ENCODE data around the gene PPFIA1. TPM values are rescaled to one million over a fixed set of nuclear protein-coding genes. Genes with fewer than 3 reads are reported as not detected.

Gene PPFIA1
- total and polyA plus RNA-seq, 2 of the 8 experiments (the other 6 are each of a cell fraction or from before 2014, with no cell fraction given), result 44.3 to 73.5 TPM

- TF ChIP-seq, protein P1, sequence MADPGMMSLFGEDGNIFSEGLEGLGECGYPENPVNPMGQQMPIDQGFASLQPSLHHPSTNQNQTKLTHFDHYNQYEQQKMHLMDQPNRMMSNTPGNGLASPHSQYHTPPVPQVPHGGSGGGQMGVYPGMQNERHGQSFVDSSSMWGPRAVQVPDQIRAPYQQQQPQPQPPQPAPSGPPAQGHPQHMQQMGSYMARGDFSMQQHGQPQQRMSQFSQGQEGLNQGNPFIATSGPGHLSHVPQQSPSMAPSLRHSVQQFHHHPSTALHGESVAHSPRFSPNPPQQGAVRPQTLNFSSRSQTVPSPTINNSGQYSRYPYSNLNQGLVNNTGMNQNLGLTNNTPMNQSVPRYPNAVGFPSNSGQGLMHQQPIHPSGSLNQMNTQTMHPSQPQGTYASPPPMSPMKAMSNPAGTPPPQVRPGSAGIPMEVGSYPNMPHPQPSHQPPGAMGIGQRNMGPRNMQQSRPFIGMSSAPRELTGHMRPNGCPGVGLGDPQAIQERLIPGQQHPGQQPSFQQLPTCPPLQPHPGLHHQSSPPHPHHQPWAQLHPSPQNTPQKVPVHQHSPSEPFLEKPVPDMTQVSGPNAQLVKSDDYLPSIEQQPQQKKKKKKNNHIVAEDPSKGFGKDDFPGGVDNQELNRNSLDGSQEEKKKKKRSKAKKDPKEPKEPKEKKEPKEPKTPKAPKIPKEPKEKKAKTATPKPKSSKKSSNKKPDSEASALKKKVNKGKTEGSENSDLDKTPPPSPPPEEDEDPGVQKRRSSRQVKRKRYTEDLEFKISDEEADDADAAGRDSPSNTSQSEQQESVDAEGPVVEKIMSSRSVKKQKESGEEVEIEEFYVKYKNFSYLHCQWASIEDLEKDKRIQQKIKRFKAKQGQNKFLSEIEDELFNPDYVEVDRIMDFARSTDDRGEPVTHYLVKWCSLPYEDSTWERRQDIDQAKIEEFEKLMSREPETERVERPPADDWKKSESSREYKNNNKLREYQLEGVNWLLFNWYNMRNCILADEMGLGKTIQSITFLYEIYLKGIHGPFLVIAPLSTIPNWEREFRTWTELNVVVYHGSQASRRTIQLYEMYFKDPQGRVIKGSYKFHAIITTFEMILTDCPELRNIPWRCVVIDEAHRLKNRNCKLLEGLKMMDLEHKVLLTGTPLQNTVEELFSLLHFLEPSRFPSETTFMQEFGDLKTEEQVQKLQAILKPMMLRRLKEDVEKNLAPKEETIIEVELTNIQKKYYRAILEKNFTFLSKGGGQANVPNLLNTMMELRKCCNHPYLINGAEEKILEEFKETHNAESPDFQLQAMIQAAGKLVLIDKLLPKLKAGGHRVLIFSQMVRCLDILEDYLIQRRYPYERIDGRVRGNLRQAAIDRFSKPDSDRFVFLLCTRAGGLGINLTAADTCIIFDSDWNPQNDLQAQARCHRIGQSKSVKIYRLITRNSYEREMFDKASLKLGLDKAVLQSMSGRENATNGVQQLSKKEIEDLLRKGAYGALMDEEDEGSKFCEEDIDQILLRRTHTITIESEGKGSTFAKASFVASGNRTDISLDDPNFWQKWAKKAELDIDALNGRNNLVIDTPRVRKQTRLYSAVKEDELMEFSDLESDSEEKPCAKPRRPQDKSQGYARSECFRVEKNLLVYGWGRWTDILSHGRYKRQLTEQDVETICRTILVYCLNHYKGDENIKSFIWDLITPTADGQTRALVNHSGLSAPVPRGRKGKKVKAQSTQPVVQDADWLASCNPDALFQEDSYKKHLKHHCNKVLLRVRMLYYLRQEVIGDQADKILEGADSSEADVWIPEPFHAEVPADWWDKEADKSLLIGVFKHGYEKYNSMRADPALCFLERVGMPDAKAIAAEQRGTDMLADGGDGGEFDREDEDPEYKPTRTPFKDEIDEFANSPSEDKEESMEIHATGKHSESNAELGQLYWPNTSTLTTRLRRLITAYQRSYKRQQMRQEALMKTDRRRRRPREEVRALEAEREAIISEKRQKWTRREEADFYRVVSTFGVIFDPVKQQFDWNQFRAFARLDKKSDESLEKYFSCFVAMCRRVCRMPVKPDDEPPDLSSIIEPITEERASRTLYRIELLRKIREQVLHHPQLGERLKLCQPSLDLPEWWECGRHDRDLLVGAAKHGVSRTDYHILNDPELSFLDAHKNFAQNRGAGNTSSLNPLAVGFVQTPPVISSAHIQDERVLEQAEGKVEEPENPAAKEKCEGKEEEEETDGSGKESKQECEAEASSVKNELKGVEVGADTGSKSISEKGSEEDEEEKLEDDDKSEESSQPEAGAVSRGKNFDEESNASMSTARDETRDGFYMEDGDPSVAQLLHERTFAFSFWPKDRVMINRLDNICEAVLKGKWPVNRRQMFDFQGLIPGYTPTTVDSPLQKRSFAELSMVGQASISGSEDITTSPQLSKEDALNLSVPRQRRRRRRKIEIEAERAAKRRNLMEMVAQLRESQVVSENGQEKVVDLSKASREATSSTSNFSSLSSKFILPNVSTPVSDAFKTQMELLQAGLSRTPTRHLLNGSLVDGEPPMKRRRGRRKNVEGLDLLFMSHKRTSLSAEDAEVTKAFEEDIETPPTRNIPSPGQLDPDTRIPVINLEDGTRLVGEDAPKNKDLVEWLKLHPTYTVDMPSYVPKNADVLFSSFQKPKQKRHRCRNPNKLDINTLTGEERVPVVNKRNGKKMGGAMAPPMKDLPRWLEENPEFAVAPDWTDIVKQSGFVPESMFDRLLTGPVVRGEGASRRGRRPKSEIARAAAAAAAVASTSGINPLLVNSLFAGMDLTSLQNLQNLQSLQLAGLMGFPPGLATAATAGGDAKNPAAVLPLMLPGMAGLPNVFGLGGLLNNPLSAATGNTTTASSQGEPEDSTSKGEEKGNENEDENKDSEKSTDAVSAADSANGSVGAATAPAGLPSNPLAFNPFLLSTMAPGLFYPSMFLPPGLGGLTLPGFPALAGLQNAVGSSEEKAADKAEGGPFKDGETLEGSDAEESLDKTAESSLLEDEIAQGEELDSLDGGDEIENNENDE (IDR thresholded peaks at IDR 0.05; ENCODE audit: insufficient replicate concordance, low read length), result no peak
- TF ChIP-seq TEAD4 (IDR thresholded peaks at IDR 0.05; ENCODE audit: low read depth, low read length), result no peak
- TF ChIP-seq FOSL1 (IDR thresholded peaks at IDR 0.05; ENCODE audit: insufficient read depth, low read depth, low read length), result no peak
- no peak for TF ChIP-seq BCL11A (IDR thresholded peaks at IDR 0.05; ENCODE audit: low read depth in 2 of 2, low read length in 2 of 2)
- TF ChIP-seq, protein P2, sequence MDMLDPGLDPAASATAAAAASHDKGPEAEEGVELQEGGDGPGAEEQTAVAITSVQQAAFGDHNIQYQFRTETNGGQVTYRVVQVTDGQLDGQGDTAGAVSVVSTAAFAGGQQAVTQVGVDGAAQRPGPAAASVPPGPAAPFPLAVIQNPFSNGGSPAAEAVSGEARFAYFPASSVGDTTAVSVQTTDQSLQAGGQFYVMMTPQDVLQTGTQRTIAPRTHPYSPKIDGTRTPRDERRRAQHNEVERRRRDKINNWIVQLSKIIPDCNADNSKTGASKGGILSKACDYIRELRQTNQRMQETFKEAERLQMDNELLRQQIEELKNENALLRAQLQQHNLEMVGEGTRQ (IDR thresholded peaks at IDR 0.05; ENCODE audit: low read length), result no peak
- no peak for TF ChIP-seq CHD1 (IDR thresholded peaks at IDR 0.05; ENCODE audit: low read depth, low read length)
- TF ChIP-seq CHD2 (IDR thresholded peaks at IDR 0.05; ENCODE audit: low read length), result no peak
- no peak for TF ChIP-seq CTBP2 (IDR thresholded peaks at IDR 0.05; ENCODE audit: borderline replicate concordance, insufficient read depth, insufficient read length, low read length)
Measured at GRCh38 chr11:70419307-70420007, 149.0 kb downstream of the PPFIA1 start (continued).

All from H1 (cell line).